HG03520 (cell line): ENCODE measurements around the gene ABCD3.
A peak's percentile ranks its signal among the peaks of the same experiment; 100 is the strongest.
"Not testable (repeated sequence)": the region's sequence is repeated elsewhere in the genome, so short reads cannot be mapped to it uniquely, and the experiment has no call there.

Source experiments
- ATAC-seq: cut with Tn5 transposase; IDR thresholded peaks from one replicate; pipeline ENCODE4 v1.9.1; 2021; ENCODE audit warnings: mild to moderate bottlenecking, moderate library complexity; ENCODE audit not compliant: unreplicated experiment

The ABCD3 gene

GRCh38 chr1:94448741-94449140, 30.6 kb downstream of the ABCD3 start:
- ATAC-seq: not testable (repeated sequence)

GRCh38 chr1:94456736-94457135, 38.5 kb downstream of the ABCD3 start:
- ATAC-seq: no peak

- ATAC-seq: no peak
Measured at GRCh38 chr1:94462606-94463005, 44.4 kb downstream of the ABCD3 start.

GRCh38 chr1:94463056-94463764, 45.0 kb downstream of the ABCD3 start:
- no peak for ATAC-seq

- ATAC-seq: no peak
Measured at GRCh38 chr1:94463765-94464330, 45.7 kb downstream of the ABCD3 start.

- no peak for ATAC-seq
Measured at GRCh38 chr1:94468708-94469107, 50.5 kb downstream of the ABCD3 start.

- no peak for ATAC-seq
Measured at GRCh38 chr1:94471271-94471670, 53.1 kb downstream of the ABCD3 start.

GRCh38 chr1:94475232-94475631, 57.0 kb downstream of the ABCD3 start:
- ATAC-seq: no peak

- ATAC-seq: no peak
Measured at GRCh38 chr1:94479682-94480081, 61.5 kb downstream of the ABCD3 start.

- peak; percentile 82 for ATAC-seq
Measured at GRCh38 chr1:94481473-94481933, 63.3 kb downstream of the ABCD3 start.

- no peak for ATAC-seq
Measured at GRCh38 chr1:94486990-94487389, 68.8 kb downstream of the ABCD3 start.

- ATAC-seq: no peak
Measured at GRCh38 chr1:94490556-94490955, 72.4 kb downstream of the ABCD3 start.

- no peak for ATAC-seq
Measured at GRCh38 chr1:94496076-94496755, 78.0 kb downstream of the ABCD3 start.

GRCh38 chr1:94501426-94501825, 83.2 kb downstream of the ABCD3 start:
- ATAC-seq: no peak

- ATAC-seq: no peak
Measured at GRCh38 chr1:94501935-94502334, 83.7 kb downstream of the ABCD3 start.

GRCh38 chr1:94503153-94503552, 85.0 kb downstream of the ABCD3 start:
- ATAC-seq: no peak

GRCh38 chr1:94504601-94505000, 86.4 kb downstream of the ABCD3 start:
- no peak for ATAC-seq

GRCh38 chr1:94512816-94513215, 94.6 kb downstream of the ABCD3 start:
- no peak for ATAC-seq

- no peak for ATAC-seq
Measured at GRCh38 chr1:94514095-94514727, 96.0 kb downstream of the ABCD3 start.

GRCh38 chr1:94515296-94515947, 97.2 kb downstream of the ABCD3 start:
- no peak for ATAC-seq

GRCh38 chr1:94519351-94519750, 101.2 kb downstream of the ABCD3 start:
- ATAC-seq: no peak
